K562 (cell line): ENCODE measurements around the gene CLDN7. TPM values are rescaled to one million over a fixed set of nuclear protein-coding genes. Genes with fewer than 3 reads are reported as not detected.

Experiments
- ATF1 ChIP-seq, 2 experiments: fragments of 450-650 bp in 1 of 2; IDR thresholded peaks; 2 replicates each; pipeline ENCODE4 v1.6.1; 2016; ENCODE audit warnings: missing compliant biosample characterization in 1 of 2, missing genetic modification characterization in 1 of 2
- ETS2 ChIP-seq: IDR thresholded peaks from 2 replicates; pipeline ENCODE4 v1.6.1; 2016; ENCODE audit warnings: borderline replicate concordance, missing genetic modification characterization, mild to moderate bottlenecking, moderate library complexity, missing compliant biosample characterization; ENCODE audit not compliant: poor library complexity, severe bottlenecking
- MAFG ChIP-seq: fragments of 450-650 bp; conservative IDR thresholded peaks from 2 replicates; pipeline ENCODE4 v1.6.1; 2016; ENCODE audit warnings: missing genetic modification characterization, missing compliant biosample characterization
- NR4A1 ChIP-seq, 2 experiments: fragments of 250-450 bp in 1 of 2; fragments of 450-650 bp in 1 of 2; sonication (Bioruptor Pico) in 1 of 2; IDR thresholded peaks; 2 replicates each; pipeline versions ENCODE4 v1.4.0 to v1.6.1; 2016 to 2020; ENCODE audit warnings: mild to moderate bottlenecking in 2 of 2, missing compliant biosample characterization in 1 of 2, missing genetic modification characterization in 1 of 2, moderate library complexity in 1 of 2
- PCBP1 ChIP-seq: fragments of 200-400 bp; formaldehyde crosslinking; IDR thresholded peaks from 2 replicates; pipeline ENCODE4 v1.6.1; 2018; ENCODE audit warnings: mild to moderate bottlenecking, low read depth, low read length; ENCODE audit not compliant: poor library complexity, severe bottlenecking
- PTBP1 ChIP-seq: fragments of 200-400 bp; formaldehyde crosslinking; IDR thresholded peaks from 2 replicates; pipeline ENCODE4 v1.6.1; 2017; ENCODE audit warnings: low read depth, low read length
- SIN3A ChIP-seq, 2 experiments: fragments of 150-350 bp in 1 of 2; IDR thresholded peaks; 2 replicates each; pipeline ENCODE4 v1.6.1; 2011 to 2016; ENCODE audit warnings: borderline replicate concordance in 2 of 2, low read depth in 2 of 2, low read length in 2 of 2, mild to moderate bottlenecking in 2 of 2, moderate library complexity in 2 of 2; ENCODE audit not compliant: control insufficient read depth in 1 of 2
- ZNF121 ChIP-seq: sonication (generic); formaldehyde crosslinking; conservative IDR thresholded peaks from 2 replicates; pipeline ENCODE4 v1.8.0; 2022; ENCODE audit warnings: missing genetic modification reagents
- polyA plus RNA-seq, 8 experiments: library from polyadenylated mRNA; depleted of rRNA in 4 of 8; stranded (reverse) in 5 of 8; unstranded in 3 of 8; fragments of >200 nt; fragmentation: Nextera tagmentation in 2 of 8; fragmentation: Illumina TruSeq in 1 of 8; extraction: Ambion mirVana in 2 of 8; extraction: Trizol in 1 of 8; gene quantifications; 2 replicates each; pipeline versions ENCODE4 v1.2.1 to v1.2.3, GENCODE V29; 2011 to 2014; ENCODE audit warnings: inconsistent platforms in 1 of 8, missing spikeins in 1 of 8
- total RNA-seq, 7 experiments: library from RNA; depleted of rRNA in 6 of 7; stranded (reverse); fragments of >200 nt in 6 of 7; fragmentation: Illumina TruSeq in 2 of 7; extraction: Trizol in 2 of 7; gene quantifications; 2 replicates each; pipeline versions ENCODE4 v1.2.1 to v1.2.3, GENCODE V29; 2011 to 2021; ENCODE audit warnings: low replicate concordance in 1 of 7
- TF ChIP-seq, protein P1 (sequence below), 3 experiments: fragments of 200-800 bp in 1 of 3; sonication (Bioruptor generic) in 1 of 3; sonication (generic) in 1 of 3; formaldehyde crosslinking in 1 of 3; IDR thresholded peaks; 2 replicates each; pipeline versions ENCODE4 v1.6.1 to v1.8.0; 2016 to 2022; ENCODE audit warnings: mild to moderate bottlenecking in 2 of 3, missing compliant biosample characterization in 2 of 3, missing genetic modification characterization in 2 of 3, missing genetic modification reagents in 1 of 3
- TF ChIP-seq, protein P2 (sequence below), 2 experiments: fragments of 450-650 bp in 1 of 2; IDR thresholded peaks; 2 replicates each; pipeline ENCODE4 v1.6.1; 2011 to 2017; ENCODE audit warnings: low read depth in 2 of 2, antibody characterized with exemption in 1 of 2, borderline replicate concordance in 1 of 2, low read length in 1 of 2, mild to moderate bottlenecking in 1 of 2, mixed read lengths in 1 of 2; ENCODE audit not compliant: control insufficient read depth in 1 of 2
- TF ChIP-seq, protein P3 (sequence below): fragments of 450-650 bp; IDR thresholded peaks from 2 replicates; pipeline ENCODE4 v1.6.1; 2016; ENCODE audit warnings: low read depth

Gene CLDN7
- total and polyA plus RNA-seq, 9 of the 15 experiments (the other 6 are each of a cell fraction or from before 2014, with no cell fraction given): 2.2 to 14.5 (median 7.6) TPM

DNA sequence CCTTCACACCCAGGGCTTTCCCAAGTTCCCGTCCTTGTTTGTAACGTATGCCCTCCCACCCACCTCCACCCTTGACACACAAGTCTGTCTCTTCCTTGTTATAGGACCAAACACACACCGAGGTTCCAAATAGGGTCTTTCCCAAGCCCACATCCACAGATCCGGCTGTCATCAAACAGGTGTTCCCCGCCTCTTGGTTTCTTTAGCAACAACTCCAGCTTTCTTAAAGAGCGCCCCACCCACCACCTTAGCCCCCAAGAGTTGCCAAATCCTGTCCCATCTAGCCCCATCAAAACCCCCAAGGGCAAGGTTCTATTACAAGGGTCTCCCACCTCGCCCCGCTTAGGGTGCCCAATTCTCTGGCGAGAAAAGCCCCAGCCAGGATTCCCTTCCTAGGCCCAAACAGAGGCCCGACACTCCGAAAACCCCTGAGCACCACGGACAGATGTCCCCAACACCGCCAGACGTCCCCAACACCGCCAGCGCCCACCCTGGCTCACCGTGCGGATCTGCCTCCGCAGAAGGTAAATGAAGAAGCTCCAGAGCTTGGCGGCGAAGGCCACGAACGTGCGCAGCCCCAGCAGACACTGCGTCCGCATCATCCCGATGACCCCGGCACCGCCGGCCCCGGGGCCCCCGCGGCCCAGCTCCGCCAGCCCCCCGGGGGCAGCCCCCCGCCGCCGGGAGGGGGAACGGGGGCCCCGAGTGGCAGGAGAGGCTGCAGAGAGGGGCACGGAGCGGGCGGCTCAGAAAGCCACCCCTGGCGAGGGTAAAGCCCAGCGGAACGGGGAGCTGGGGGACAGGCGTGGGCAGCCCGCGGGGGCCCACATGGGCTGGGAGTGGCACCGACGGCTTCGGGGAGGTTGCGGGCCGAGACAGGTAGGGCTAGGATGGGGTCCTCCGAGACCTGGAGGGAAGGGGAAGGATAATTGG lies 11.3 kb downstream of the CLDN7 start (continued):
- TF ChIP-seq, protein P1, sequence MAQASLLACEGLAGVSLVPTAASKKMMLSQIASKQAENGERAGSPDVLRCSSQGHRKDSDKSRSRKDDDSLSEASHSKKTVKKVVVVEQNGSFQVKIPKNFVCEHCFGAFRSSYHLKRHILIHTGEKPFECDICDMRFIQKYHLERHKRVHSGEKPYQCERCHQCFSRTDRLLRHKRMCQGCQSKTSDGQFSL (CRISPR knock-in tag; IDR thresholded peaks at IDR 0.05): 0 out of 2 replicates have a peak, but pooled peaks have one; percentile 40
- TF ChIP-seq, protein P1 (tag; IDR thresholded peaks at IDR 0.05): no peak
- TF ChIP-seq MAFG (tag) (no peak), PCBP1 (peak; percentile 16), ZNF121 (CRISPR knock-in tag) (no peak), ETS2 (tag) (no peak), ATF1 (CRISPR knock-in tag; IDR thresholded peaks at IDR 0.05) (no peak), ATF1 (tag; IDR thresholded peaks at IDR 0.05) (no peak), PTBP1 (no peak), NR4A1 (CRISPR knock-in tag; IDR thresholded peaks at IDR 0.05) (no peak), NR4A1 (tag; IDR thresholded peaks at IDR 0.05) (no peak), SIN3A (IDR thresholded peaks at IDR 0.05; ENCODE audit: borderline replicate concordance in 2 of 2, control insufficient read depth in 1 of 2, low read depth in 2 of 2, low read length in 2 of 2) (peak in 1 of 2 experiments; percentile 51; a peak in 1 of 4 replicates)
- TF ChIP-seq, protein P2, sequence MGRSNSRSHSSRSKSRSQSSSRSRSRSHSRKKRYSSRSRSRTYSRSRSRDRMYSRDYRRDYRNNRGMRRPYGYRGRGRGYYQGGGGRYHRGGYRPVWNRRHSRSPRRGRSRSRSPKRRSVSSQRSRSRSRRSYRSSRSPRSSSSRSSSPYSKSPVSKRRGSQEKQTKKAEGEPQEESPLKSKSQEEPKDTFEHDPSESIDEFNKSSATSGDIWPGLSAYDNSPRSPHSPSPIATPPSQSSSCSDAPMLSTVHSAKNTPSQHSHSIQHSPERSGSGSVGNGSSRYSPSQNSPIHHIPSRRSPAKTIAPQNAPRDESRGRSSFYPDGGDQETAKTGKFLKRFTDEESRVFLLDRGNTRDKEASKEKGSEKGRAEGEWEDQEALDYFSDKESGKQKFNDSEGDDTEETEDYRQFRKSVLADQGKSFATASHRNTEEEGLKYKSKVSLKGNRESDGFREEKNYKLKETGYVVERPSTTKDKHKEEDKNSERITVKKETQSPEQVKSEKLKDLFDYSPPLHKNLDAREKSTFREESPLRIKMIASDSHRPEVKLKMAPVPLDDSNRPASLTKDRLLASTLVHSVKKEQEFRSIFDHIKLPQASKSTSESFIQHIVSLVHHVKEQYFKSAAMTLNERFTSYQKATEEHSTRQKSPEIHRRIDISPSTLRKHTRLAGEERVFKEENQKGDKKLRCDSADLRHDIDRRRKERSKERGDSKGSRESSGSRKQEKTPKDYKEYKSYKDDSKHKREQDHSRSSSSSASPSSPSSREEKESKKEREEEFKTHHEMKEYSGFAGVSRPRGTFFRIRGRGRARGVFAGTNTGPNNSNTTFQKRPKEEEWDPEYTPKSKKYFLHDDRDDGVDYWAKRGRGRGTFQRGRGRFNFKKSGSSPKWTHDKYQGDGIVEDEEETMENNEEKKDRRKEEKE (IDR thresholded peaks at IDR 0.05; ENCODE audit: borderline replicate concordance in 1 of 2, control insufficient read depth in 1 of 2, low read depth in 2 of 2, low read length in 1 of 2): no peak
- TF ChIP-seq, protein P3, sequence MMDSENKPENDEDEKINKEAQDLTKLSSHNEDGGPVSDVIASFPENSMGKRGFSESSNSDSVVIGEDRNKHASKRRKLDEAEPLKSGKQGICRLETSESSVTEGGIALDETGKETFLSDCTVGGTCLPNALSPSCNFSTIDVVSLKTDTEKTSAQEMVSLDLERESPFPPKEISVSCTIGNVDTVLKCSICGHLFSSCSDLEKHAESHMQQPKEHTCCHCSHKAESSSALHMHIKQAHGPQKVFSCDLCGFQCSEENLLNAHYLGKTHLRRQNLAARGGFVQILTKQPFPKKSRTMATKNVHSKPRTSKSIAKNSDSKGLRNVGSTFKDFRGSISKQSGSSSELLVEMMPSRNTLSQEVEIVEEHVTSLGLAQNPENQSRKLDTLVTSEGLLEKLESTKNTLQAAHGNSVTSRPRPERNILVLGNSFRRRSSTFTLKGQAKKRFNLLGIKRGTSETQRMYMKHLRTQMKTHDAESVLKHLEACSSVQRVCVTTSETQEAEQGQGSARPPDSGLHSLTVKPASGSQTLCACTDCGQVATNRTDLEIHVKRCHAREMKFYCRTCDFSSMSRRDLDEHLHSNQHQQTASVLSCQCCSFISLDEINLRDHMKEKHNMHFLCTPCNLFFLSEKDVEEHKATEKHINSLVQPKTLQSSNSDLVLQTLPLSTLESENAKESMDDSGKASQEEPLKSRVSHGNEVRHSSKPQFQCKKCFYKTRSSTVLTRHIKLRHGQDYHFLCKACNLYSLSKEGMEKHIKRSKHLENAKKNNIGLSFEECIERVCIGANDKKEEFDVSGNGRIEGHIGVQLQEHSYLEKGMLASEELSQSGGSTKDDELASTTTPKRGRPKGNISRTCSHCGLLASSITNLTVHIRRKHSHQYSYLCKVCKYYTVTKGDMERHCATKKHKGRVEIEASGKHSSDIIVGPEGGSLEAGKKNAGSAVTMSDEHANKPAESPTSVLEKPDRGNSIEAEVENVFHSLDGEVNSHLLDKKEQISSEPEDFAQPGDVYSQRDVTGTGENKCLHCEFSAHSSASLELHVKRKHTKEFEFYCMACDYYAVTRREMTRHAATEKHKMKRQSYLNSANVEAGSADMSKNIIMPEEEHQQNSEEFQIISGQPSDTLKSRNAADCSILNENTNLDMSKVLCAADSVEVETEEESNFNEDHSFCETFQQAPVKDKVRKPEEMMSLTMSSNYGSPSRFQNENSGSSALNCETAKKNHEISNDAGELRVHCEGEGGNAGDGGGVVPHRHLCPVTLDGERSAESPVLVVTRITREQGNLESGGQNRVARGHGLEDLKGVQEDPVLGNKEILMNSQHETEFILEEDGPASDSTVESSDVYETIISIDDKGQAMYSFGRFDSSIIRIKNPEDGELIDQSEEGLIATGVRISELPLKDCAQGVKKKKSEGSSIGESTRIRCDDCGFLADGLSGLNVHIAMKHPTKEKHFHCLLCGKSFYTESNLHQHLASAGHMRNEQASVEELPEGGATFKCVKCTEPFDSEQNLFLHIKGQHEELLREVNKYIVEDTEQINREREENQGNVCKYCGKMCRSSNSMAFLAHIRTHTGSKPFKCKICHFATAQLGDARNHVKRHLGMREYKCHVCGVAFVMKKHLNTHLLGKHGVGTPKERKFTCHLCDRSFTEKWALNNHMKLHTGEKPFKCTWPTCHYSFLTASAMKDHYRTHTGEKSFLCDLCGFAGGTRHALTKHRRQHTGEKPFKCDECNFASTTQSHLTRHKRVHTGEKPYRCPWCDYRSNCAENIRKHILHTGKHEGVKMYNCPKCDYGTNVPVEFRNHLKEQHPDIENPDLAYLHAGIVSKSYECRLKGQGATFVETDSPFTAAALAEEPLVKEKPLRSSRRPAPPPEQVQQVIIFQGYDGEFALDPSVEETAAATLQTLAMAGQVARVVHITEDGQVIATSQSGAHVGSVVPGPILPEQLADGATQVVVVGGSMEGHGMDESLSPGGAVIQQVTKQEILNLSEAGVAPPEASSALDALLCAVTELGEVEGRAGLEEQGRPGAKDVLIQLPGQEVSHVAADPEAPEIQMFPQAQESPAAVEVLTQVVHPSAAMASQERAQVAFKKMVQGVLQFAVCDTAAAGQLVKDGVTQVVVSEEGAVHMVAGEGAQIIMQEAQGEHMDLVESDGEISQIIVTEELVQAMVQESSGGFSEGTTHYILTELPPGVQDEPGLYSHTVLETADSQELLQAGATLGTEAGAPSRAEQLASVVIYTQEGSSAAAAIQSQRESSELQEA: no peak
